Measurements from ENCODE around the gene POLR3E. TPM values are rescaled to one million over a fixed set of nuclear protein-coding genes. Genes with fewer than 3 reads are reported as not detected.

The POLR3E gene, protein sequence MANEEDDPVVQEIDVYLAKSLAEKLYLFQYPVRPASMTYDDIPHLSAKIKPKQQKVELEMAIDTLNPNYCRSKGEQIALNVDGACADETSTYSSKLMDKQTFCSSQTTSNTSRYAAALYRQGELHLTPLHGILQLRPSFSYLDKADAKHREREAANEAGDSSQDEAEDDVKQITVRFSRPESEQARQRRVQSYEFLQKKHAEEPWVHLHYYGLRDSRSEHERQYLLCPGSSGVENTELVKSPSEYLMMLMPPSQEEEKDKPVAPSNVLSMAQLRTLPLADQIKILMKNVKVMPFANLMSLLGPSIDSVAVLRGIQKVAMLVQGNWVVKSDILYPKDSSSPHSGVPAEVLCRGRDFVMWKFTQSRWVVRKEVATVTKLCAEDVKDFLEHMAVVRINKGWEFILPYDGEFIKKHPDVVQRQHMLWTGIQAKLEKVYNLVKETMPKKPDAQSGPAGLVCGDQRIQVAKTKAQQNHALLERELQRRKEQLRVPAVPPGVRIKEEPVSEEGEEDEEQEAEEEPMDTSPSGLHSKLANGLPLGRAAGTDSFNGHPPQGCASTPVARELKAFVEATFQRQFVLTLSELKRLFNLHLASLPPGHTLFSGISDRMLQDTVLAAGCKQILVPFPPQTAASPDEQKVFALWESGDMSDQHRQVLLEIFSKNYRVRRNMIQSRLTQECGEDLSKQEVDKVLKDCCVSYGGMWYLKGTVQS
- total RNA-seq, result 45.4 TPM

GRCh38 chr16:22297114-22297870, at the start of gene POLR3E:
POLR3E (plus strand) TSS chr16:22297409; CDS start chr16:22302969, 5,560 bp downstream.
- DNase-seq, result peak; percentile 99

DNA sequence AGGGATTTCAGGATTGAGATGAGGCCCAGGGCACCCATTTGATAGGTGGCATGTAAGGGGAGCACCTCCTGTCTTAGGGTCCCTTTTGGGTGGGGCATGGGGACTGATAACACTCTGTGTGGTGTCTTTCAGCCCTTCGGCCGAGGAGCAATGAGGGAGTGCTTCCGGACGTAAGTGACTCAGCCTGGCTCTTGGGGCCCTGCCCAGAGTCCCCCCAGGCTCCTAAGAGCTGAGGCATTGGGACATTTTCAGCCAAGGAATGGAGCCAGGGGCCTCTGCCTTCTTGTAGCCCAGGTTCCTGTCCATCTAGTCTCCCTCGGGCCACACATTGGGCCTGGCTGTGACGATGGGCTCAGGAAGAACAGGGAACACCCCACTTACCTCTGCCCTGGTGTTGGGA, 46.7 kb upstream of the POLR3E start:
- DNase-seq, result no peak

DNA sequence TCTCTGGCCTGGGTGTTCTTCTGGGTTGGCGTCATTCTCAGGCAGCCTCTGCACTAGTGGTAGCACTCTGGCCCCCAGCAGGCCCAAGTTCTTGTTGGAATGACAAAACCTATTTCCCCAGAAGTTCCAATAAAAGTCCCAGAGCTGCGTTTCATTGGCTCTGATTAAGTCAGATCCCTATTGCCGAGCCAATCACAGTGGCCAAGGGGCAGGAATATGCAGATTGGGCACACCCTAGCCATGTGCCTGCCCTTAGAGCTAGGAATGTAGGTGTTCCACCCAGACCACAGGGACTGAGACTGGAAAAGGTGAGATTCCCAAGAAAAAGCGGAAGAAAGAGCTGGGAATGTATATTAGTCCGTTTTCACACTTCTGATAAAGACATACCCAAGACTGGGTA, 44.9 kb upstream of the POLR3E start:
- DNase-seq, result no peak

DNA sequence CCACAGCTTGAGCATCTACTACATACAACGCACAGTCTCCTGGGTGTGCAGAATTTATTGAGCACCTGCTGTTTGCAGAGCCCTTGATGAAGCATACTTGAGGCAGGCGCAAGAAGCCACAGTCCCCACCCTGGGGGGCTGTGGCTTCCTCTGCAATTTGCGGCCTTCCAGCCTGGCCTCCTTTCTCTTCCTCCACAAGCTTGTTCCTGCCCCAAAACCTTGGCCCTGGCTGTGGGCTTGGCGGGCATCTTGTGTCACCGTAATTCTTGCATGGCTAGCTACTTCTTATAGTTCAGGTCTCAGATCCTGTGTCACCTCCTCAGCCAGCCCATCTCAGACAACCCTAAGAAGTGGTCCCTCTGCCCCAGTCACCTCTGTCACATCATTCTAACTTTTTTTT, 43.9 kb upstream of the POLR3E start:
- no peak for DNase-seq

DNA sequence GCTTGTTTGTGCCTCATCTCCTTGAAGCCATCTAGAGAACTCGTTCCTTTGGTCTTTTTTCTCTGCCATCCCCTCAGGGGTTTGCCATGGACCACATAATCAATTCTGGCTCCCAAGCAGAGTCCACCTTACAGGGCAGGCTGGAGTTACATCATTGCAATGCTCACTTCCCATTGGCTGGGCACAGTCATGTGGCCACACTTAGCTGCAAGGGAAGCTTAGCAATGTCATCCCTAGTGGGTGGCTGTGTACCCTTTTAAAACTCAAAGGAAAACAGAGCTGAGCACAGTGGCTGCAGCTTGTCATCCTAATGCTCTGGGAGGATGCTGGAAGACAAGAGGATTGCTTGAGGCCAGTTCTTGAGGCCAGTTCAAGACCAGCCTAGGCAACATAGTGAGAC, 41.9 kb upstream of the POLR3E start:
- DNase-seq, result no peak

- no peak for DNase-seq
These were observed 39.8 kb upstream of the POLR3E start for GRCh38 chr16:22257440-22257839.

DNA sequence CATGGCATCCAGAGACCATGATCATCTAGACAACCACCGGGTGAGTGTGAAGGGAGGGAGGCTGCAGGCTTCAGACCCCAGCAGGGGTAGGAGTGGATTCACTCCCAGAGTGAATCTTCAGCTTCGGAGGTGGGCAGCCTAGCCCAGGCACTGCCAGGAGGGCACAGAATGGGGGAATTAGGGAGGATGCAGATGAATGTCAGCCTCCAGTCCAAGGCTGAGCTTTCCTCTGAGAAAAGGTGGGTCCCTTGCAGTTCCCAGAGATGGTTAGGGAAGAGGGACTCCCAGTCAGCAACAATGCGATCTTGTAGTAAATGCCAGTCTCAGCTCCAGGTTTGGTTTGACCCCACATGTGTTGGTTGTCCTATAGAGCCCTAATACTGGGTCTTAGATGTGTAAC, 36.7 kb upstream of the POLR3E start:
- DNase-seq, result no peak

- no peak for DNase-seq
These were observed 34.7 kb upstream of the POLR3E start for GRCh38 chr16:22262460-22262859.

DNA sequence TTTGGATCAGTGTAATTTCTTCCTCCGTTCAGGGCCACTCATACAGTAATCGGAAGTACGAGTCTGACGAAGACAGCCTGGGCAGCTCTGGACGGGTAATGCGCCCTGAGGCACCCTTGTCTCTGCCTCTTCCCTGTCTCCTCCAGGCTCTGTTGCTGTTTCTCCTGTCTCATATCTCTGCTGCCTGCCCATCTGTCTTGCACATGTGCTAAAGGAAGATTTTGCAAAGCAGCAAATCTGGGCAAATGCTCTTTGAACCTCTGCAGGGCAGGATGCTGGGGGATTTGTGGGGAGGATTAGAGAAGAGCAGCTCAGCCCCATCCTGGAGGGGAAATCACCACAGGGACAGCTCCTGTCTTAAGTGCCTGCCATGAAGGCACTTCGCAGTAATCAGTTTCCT, 32.4 kb upstream of the POLR3E start:
- no peak for DNase-seq

GRCh38 chr16:22265351-22265750, 31.9 kb upstream of the POLR3E start:
- no peak for DNase-seq

- no peak for DNase-seq
These were observed 30.7 kb upstream of the POLR3E start for GRCh38 chr16:22266546-22266945.

GRCh38 chr16:22267764-22268163, 29.4 kb upstream of the POLR3E start:
- no peak for DNase-seq

GRCh38 chr16:22270525-22270924, 26.7 kb upstream of the POLR3E start:
- no peak for DNase-seq

DNA sequence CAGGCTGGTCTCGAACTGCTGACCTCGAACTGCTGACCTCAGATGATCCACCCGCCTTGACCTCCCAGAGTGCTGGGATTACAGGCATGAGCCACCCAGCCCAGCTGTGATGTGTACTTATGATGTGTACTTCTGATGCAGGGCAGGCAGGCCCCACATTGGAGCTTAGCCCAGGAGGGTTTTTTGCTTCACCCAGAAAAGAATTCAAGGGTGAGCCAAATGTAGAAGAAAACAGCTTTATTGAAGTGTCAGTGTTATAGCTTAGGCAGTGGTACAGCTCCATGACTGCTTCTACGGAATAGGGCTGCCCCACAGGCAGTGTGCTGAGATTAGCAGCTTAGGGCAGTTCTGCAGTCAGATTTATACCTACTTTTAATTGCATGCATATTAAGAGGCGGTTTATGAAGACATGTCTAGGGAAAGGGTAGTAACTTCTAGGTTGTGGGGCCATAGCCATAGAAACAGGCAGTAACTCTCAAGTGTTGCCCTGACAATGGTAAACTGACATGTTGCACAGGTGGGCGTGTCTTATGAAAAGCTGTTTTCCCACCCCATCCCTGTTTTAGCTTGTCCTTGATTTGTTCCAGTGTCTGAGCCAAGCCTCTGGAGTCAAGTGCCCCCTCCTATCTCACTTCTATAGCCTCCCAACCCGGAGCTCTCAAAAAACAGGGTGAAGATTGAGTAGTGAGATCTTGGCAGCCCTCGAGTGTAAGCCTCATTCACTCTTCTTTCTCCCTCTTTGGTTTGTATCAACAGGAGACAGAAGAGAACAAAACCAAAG, 24.1 kb upstream of the POLR3E start:
- DNase-seq, result no peak

DNA sequence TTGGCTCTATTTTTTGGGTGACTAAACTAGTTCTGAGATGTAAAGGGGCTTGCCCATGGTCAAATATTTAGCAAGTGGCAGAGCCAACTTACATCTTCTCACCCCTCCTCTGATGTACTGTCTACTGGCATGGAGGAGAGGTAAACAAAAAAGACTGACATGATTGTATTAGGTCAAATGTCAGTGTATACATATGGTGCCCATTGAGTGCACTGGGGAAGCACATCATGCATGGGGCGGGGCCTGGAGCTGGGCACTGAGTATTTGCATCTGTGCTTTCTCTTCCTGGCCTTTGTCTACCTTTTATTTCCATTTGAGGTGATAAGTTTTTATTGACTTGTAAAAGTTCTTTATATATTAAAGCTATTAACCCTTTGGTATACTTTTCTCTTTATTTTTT, 22.3 kb upstream of the POLR3E start:
- no peak for DNase-seq

GRCh38 chr16:22278441-22279230, 18.6 kb upstream of the POLR3E start:
- DNase-seq, result no peak

DNA sequence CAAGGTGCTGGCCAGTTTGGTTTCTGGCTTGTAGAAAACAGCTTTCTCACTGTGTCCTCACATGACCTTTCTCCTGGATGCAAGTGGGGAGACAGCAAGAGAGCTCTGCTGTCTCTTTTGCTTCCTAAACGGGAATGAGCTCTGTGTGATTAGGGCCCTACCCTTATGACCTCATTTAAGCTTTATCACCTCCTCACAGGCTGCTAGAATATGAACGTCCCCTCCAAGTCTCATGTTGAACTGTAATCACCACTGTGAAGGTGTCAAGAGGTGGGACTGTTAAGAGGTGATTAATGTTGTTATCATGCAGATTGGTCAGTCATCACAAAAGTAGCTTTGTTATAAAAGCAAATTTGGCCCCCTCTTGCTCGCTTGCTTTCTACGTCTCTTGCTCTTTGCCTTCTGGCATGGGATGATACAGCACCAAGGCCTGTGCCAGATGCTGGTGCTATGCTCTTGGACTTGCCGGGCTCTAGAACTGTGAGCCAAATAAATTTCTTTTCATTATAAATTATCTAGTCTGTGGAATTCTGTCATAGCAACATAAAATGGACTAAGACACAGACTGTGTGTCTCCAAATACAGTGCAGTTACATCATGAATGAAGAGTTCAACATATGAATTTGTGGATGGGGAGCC, 14.8 kb upstream of the POLR3E start:
- DNase-seq, result no peak

DNA sequence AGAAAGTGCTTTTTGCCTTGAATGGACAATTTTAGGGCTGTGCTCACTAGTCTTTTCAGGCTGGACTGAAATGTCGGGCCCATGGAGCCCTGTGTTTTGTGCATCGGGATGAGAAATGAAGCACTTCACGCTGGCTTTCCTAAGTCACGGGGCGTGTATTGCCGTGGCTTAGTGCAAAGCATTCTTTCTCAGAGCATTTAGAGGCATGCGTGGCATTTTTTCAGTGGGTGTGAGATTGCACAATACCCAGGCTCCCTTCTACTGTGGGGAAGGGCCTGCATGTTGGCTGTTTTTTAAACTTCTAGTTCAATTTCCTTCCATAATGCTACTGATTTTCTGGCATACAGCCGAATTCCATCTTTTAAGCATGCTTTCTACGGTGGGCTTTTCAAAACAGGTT, 12.6 kb upstream of the POLR3E start:
- DNase-seq, result no peak

DNA sequence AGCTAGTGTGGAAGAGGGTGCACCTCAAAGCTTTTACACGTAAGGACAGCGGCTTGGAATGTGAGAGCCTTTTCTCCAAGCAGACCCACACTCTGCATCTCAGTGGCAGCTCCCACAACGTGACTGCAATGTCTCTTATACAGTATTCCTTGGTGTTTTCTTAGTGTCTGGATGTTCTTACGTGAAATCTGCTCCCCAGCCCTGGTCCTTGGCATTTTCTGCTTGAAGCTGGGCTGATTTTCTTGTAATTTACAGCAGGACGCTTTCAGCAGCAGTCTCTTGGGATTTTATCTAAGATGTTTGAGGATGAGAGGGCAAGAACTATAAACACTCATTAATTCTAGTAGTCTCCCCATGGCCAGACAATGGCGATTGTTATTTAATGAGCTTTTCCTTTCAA, 12.1 kb upstream of the POLR3E start:
- no peak for DNase-seq

GRCh38 chr16:22291020-22291419, 6.2 kb upstream of the POLR3E start:
- DNase-seq, result no peak

GRCh38 chr16:22291860-22292318, 5.3 kb upstream of the POLR3E start:
- no peak for DNase-seq

Data from occipital lobe (tissue), 2 donors.